ENCODE results near the gene ZNF804B.

ZNF804B gene

GRCh38 chr7:89312551-89312950 is 553.1 kb downstream of the ZNF804B start:
- DNase-seq = no peak

GRCh38 chr7:89316584-89317251 is 557.2 kb downstream of the ZNF804B start:
- no peak for DNase-seq

GRCh38 chr7:89332026-89332425 is 572.5 kb downstream of the ZNF804B start:
- DNase-seq = no peak

GRCh38 chr7:89334797-89335196 is 575.3 kb downstream of the ZNF804B start:
- no peak for DNase-seq

- DNase-seq = no peak
Measured at GRCh38 chr7:89335490-89335889, 576.0 kb downstream of the ZNF804B start.

GRCh38 chr7:89336121-89336520 is 576.6 kb downstream of the ZNF804B start:
- no peak for DNase-seq

GRCh38 chr7:89339748-89340147 is 580.2 kb downstream of the ZNF804B start:
- no peak for DNase-seq

- DNase-seq = no peak
Measured at GRCh38 chr7:89357121-89357520, 597.6 kb downstream of the ZNF804B start.

- DNase-seq = no peak
Measured at GRCh38 chr7:89377219-89377618, 617.7 kb downstream of the ZNF804B start.

GRCh38 chr7:89385411-89385810 is 625.9 kb downstream of the ZNF804B start:
- DNase-seq = no peak
